KOPT-K1 (cell line): ENCODE data around the gene TMED4.

Experiments used
- H3K27ac ChIP-seq: fragments of 200-600 bp; sonication (generic); 2 replicates; pipeline ENCODE4 v1.5.1; 2016; ENCODE audit warnings: antibody characterized with exemption, mild to moderate bottlenecking, low read depth, low read length; ENCODE audit not compliant: poor library complexity, severe bottlenecking
- H3K36me3 ChIP-seq: fragments of 200-600 bp; sonication (generic); 2 replicates; pipeline ENCODE4 v1.5.1; 2017; ENCODE audit warnings: antibody characterized with exemption, mild to moderate bottlenecking, low read length, moderate library complexity; ENCODE audit not compliant: insufficient read depth
- H3K9me3 ChIP-seq: fragments of 200-600 bp; sonication (generic); 2 replicates; pipeline ENCODE4 v1.5.1; 2017; ENCODE audit warnings: antibody characterized with exemption, low read length, mild to moderate bottlenecking; ENCODE audit not compliant: insufficient read depth, poor library complexity, severe bottlenecking

TMED4 gene

GRCh38 chr7:44587843-44588711, 6.0 kb upstream of the TMED4 start:
- H3K36me3 ChIP-seq: no peaks in the 10 kb centered on the region
- no peak overlapping the region for H3K27ac ChIP-seq

DNA sequence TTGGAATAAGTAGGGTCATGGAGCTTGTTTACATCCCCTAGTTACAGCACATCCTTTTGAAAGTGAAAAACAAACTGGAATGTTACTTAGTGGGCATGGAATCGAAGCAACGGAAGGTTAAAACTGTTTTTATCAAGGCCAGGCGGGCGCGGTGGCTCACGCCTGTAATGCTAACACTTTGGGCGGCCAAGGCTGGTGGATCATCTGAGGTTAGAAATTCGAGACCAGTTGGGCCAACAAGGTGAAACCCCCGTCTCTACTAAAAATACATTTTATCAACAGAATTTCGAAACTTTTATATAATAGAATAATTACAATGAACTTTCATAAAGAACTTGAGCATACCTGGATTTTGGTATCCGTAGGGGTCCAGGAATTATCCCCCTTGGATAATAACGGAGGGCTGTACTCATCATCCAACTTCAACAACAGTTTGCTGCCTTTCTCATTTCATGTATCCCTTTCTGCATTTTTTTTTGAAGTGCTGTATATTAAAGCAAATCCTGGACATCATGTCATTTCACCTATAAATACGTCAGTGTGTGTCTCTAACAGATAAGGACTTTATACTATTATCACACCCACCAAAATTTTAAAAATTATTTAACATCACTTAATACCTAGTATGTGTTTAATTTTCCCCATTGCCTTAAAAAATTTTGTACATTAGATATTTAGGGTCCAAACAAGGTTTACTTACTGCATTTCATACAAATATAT, 1.3 kb upstream of the TMED4 start:
- Histone ChIP-seq H3K27ac (no peak overlapping the region), H3K36me3 (peaks cover 28% of the 10 kb centered on the region), H3K9me3 (no peaks in the 10 kb centered on the region)

More at GRCh38 chr7:44587843-44588711, 6.0 kb upstream of the TMED4 start:
- H3K9me3 ChIP-seq: no peaks in the 10 kb centered on the region

DNA sequence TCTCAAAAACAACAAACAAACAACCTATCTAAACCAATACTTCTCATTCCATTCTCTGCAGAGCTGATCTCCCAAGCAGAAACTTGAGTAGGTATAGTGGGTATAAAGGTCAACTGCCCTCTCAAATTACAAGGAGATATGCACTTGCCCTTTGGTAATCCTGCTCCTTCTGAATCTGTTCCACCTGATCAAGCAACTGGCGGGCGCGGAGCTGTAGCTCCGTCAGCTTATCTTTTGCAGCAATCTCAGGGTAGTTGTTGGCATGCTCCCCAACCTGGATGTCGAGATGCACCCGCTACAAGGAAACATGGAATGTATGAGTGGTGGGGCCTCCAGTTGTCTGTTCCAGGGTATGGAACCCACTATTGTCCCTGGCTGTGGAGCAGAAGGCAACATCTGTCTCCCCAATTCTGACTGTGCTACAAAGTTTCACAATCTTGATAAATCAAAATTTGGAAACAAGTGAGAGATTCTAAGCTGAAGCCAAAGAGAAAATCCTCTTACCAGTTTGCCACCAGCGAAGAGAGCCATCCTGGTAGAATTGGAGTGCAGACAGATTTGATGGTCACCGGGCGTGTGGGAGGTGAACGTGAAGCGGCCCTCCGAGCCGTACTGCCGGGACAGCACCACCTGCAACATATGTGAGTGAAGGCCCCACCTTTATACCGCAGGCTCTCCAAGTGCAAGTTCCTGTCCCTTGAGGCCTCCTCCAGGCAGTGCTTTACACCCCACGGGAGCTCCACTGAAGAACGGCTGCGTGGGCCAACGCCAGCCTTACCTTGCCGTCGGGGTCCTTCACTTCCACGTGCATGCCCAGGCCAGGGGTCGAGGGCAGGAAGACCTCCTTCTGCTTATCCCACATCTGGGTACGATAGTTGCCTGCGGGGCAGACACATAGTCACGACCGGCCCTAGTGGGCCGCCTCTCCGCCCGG, 819 bp downstream of the TMED4 start:
- peak overlapping the region; percentile 93 for H3K27ac ChIP-seq
- peaks cover 44% of the 10 kb centered on the region for H3K36me3 ChIP-seq
- H3K9me3 ChIP-seq: no peaks in the 10 kb centered on the region

GRCh38 chr7:44576228-44576627, 5.8 kb downstream of the TMED4 start:
- Histone ChIP-seq H3K27ac (no peak overlapping the region), H3K36me3 (peaks cover 76% of the 10 kb centered on the region), H3K9me3 (no peaks in the 10 kb centered on the region)

GRCh38 chr7:44575054-44575453, 7.0 kb downstream of the TMED4 start:
- peaks cover 77% of the 10 kb centered on the region for H3K36me3 ChIP-seq

DNA sequence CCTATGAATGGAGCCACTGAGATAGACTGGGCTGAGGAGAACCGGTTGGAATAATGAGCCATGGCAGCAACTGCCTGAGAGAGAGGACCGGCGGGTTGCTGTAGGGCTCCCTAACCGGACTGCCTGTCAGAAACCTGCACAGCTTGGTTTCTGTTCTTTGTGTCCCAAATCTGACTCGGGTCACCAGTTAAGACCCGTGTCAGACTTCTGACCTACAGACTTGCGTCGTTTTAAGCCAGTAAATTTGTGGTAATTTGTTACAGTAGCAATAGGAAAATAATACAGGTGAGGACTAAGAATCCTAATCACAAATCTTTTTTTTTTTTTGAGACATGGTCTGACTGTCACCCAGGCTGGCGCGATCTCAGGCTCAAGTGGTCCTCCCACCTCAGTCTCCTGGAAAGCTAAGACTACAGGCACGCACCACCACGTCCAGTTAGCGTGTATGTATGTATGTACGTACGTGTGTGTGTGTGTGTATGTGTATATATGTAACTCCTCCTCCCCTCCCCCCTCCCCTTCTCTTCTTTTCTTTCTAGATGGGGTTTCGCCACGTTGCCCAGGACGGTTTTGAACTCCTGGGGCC, 7.7 kb downstream of the TMED4 start:
- Histone ChIP-seq H3K9me3 (no peaks in the 10 kb centered on the region), H3K27ac (peak overlapping the region; percentile 84), H3K36me3 (peaks cover 77% of the 10 kb centered on the region)

More at GRCh38 chr7:44575054-44575453, 7.0 kb downstream of the TMED4 start:
- Histone ChIP-seq H3K27ac (peak overlapping the region; percentile 84), H3K9me3 (no peaks in the 10 kb centered on the region)

DNA sequence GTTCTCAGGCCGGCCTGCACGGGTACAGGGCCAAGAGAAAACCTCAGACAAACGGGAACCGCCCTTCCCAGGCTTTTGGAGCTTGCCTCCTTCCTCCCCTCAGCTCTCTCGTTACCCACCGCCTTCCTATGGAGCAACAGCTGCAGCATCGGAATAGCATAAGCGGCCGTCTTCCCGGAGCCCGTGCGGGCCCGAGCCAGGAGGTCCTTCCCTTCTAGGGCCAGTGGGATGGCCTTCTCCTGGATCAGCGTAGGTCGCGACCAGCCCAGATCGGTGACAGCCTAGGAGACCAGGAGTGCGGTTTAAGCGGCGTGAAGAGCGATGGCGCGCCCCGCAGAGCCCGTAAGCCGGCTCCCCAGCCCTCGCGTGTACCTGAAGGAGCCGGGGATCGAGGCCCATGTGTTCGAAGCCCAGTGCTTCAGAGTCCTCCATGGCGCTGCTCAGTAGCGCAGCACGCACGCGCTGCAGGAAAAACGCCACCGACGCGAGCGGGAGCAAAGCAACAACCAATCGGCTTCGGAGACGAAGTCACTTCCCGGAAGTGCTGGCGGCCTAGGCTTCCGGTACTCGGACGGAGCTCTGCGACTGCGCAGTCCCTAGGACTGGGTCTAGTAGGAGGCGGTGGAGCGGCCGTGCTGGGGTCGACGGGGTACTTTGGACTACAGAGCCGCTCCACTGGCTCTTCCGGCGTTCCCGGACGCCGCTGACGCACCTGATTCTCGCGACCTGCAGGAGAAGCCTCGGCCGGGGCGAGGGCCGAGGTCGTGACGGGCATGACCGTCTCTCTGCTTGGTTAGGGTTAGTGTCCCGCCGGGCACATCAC, 8.4 kb downstream of the TMED4 start, which contains the start of gene DDX56:
DDX56 (minus strand) TSS at position 445 of the 823 bp plus-strand sequence; CDS start at position 432, 13 bp downstream.
- H3K9me3 ChIP-seq: no peaks in the 10 kb centered on the region
- peaks cover 77% of the 10 kb centered on the region for H3K36me3 ChIP-seq

GRCh38 chr7:44572771-44573170, 9.3 kb downstream of the TMED4 start:
- H3K27ac ChIP-seq: peak overlapping the region; percentile 84
- H3K36me3 ChIP-seq: peaks cover 77% of the 10 kb centered on the region

More for the DNA sequence above, 8.4 kb downstream of the TMED4 start, which contains the start of gene DDX56:
- peak within 1 kb of the TSS; percentile 84 for H3K27ac ChIP-seq

DNA sequence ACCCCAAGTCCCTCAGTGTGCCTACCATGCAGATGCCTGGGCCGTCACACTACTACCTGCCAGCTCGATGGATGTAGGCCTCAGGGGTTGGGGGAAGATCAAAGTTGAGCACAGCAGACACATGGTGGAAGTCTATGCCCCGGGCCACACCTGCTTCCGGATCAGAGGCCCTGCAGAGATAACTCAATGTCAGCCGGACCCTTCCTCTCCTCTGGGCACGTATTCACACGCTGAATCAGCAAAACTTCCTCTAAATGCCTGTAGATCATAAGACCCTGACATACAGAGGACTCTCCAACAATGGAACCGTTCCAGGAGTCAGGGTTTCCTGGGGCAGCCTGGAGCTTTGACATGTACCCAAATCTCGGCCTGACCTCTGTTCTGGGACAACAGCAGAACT, 12.1 kb downstream of the TMED4 start:
- Histone ChIP-seq H3K9me3 (no peaks in the 10 kb centered on the region), H3K36me3 (peaks cover 84% of the 10 kb centered on the region), H3K27ac (no peak overlapping the region)

More at GRCh38 chr7:44572771-44573170, 9.3 kb downstream of the TMED4 start:
- no peaks in the 10 kb centered on the region for H3K9me3 ChIP-seq

DNA sequence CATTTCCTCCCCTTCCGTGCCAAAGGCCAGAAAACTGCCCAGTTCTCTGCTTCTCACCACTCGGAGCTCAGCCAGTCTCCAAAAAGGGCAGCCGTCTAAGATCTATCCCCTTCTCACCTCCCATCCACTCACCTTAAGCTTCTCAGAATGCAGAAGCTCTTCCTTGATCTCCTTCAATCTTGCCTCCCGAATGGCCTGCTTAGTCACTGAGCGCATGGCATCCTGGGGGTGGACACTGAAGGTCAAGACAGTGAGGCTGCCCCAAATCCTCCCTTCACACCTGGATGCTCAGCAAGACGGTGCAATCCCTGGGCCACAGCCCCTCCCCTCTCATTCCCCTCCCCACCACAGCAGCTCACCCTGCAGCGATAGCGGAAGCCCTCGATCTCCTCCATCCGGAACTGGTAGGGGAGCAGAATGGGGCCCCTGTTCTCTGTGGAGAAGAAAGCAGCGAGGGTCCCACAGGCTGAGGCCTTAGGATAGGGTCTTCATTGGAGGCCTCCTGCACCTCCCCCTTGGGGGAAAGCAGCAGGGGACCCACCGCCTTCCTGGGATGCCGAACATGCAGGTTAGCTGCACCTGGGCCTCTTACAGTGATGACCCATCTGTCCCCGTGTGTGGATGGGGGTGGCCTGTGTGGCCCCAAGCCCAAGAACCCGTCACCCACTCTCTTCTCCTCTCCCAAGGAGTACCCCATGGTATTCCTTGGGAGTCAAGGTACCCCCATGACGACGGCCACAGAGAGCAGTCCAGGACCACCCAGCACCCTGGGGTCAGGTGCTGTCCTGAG, 13.1 kb downstream of the TMED4 start:
- Histone ChIP-seq H3K27ac (no peak overlapping the region), H3K9me3 (no peaks in the 10 kb centered on the region)

GRCh38 chr7:44567884-44568283, 14.1 kb downstream of the TMED4 start:
- Histone ChIP-seq H3K36me3 (peaks cover 98% of the 10 kb centered on the region), H3K9me3 (no peaks in the 10 kb centered on the region), H3K27ac (no peak overlapping the region)

More for the DNA sequence above, 13.1 kb downstream of the TMED4 start:
- peaks cover 90% of the 10 kb centered on the region for H3K36me3 ChIP-seq

DNA sequence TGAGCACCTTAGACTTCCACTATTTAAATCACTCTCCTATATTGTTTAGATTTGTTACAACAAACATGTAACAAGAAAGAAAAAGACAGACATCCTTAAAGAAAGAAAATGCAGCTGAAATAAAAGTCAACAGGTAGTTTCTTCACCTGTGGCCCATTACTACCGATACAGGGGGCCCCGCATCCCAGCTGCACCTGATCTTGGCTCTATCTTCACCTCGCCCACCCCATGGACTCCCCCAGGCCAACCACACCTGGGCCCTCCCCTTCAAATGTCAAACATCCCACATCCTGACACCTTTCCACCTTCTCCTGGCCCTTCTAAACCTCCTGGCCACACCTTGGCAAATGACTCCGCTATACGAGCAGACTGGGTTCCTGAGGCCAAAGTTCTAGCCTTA, 15.4 kb downstream of the TMED4 start:
- Histone ChIP-seq H3K9me3 (no peaks in the 10 kb centered on the region), H3K36me3 (peaks cover 86% of the 10 kb centered on the region), H3K27ac (no peak overlapping the region)
